Fibroblast of upper back skin (primary cell): ENCODE measurements around the gene LMAN1.

ENCODE experiments used
- DNase-seq: peaks from one replicate; pipeline ENCODE4 v3.0.0-alpha.2; 2013

LMAN1 gene

DNA sequence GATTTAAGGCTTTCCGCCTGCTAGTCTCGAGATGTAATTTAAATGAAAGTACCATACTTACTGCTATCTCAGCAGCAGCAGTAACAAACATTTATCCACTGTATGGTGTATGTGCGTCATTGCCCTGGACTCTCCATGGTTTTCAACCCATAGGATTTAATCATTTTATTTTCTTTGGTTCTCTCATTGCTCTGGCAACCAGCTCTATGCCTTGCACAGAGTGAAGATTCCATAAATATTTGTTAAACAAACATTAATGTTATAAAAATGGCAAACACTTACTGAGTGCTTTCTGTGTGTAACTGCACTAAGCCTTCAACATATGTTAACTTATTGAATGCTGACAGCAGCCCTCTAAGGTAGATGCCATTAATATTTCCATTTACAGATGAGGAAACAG is 1.3 kb upstream of the LMAN1 start:
- no peak for DNase-seq

DNA sequence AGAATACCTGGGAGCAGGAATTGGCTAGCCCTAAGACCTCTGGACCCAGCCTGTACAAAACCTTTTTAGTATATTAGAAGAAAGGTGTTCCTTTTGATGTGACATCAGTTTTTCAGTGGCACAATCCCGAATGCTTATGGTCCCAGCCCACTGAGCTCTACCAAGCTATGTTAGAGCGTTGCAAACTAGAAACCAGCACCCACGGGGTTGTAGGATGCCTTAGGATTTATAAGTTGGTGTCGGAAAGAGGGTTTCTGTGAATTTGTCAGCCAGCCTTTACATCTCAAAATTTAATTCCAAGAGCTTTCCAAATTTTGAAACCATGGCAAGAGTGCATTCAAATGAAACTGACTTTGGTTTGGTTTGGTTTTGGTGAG is 499 bp upstream of the LMAN1 start:
- DNase-seq = no peak

DNA sequence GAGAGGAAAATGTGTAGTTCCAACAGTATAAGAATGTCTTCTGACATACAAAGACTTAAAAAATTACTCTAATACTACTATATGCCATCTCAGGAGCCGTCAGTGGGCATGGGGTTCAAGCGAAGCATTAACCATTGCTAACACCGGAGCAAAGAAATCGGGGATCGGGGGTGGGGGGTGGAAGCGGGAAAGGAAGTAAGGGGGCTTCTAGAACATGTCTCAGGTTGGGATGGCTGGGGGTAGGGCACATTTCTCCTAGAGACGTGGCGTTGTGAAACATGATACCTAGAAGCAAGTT is 702 bp downstream of the LMAN1 start:
- DNase-seq = peak; percentile 72

DNA sequence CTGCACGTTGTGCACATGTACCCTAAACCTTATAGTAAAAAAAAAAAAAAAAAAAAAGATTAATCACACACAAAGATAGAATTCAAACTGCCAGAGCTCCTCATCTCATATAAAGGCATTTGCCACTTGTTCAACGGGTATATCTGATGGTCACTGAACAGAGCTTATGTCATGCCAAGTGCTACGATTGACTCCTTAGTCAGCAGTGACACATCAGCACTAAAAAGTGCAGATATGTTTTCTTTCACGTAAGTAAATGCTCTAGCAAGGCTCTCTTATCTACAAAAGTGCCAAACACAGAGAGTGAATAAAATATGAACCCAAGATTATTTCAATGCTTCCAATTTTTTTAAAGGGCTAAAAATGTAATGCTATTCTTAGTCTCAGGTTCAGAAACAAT is 1.1 kb downstream of the LMAN1 start:
- peak; percentile 65 for DNase-seq

DNA sequence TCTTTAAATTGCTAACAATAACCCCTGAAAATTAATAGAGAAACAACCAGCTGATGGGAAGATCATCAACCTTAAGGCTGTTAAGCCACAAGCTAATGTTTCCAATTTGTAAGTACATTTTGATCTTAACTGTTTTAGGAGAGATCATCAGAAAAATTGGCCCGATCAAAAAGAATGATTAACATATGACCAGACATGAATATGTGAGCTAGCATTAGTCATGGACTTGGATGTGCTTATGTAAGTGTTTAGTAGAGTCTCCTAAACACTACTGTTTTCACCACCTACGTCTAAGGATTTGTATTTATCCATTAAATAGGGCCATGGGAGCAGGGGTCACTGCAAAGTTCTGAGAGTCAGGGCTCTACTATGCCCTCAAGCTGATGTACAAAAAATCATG is 4.3 kb downstream of the LMAN1 start:
- DNase-seq = no peak

DNA sequence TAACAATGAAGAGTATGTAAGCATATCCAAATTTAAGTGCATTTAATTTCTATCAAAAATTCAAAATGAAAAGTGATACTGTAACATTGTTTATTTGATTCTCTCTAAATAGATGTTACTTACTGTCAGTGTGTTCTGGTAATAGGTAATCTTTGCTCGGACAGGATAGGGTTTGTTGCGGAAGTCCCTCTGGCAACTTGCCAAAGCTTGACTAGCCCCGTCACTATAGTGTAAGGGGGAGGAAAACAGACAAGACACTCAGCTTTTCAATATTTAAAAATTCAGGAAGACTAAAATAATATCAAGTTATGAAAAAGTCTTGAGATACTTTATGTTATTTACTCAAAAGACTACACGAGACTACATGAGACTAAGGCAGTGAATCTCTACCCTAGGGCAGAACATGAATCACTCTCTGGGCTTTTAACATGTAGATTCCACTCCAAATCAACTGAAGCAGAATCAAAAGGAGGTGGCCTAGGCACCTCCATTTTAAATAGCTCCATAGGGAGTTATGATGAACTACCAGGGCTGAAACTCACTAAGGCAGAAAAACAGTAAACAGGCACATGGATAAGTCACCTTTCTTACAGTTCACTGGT is 5.9 kb downstream of the LMAN1 start:
- DNase-seq = no peak

DNA sequence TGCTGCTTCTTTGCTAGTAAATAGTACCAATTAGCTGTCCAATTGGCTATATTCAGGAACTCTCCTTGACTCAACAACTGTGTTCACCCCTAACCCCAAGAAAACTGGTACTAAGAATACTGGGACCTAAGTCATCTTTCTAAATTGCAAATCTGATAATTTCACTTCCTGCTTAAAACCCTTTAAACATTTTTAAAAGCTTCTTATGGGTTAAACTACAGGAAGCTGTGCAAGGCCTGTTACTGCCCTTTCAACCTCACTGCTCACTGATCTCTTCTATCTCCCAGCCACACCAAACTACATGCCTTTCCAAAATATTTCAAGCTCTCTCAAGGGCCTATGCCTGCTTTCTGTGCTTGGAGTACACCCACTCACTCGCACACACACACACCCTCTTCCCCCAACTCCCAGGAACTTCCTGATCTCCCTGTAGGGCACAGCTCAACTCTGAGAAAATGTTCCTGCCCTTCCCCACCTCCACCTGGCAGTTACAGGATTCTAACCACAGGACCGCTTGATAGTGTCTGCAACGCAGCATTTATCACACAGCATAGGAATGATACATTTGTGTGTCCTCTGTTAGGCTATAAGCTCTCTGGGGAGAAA is 6.7 kb downstream of the LMAN1 start:
- no peak for DNase-seq

DNA sequence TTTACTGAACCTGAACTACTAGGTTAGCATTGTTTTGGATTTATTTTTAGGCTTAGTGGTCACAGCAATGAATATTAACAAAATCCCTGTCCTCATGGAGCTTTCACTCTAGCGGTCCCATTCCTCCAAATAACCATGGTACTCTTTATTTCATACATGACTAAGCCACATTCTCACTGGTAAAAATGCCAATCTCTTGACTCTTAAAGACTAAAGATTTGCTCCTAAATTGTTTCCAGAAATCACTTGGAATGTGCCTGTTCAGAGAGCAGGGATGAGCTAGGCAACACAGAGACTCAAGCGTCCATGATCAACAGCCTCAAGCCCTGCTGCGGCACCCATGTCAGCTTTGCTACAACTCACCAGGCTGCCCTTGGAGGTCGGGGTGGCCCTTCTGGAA is 13.5 kb downstream of the LMAN1 start:
- DNase-seq = peak; percentile 30

DNA sequence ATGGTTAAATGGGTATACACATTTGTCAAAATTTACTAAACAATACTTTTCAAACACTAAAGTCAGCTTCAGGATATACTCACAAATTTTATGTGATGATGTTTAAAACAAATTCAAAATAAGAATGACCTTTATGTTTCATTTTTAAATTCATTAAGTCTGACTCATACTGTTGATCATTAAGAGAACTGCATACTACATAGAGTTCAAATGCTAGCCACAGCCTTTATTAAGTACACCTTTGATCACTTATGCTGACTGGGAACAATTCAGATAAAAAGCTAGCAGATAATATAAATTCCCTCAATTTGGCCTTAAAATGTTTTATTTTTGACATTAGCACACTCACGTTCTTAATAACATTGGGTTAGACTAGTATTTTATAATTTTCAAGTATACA is 14.1 kb downstream of the LMAN1 start:
- DNase-seq = no peak

DNA sequence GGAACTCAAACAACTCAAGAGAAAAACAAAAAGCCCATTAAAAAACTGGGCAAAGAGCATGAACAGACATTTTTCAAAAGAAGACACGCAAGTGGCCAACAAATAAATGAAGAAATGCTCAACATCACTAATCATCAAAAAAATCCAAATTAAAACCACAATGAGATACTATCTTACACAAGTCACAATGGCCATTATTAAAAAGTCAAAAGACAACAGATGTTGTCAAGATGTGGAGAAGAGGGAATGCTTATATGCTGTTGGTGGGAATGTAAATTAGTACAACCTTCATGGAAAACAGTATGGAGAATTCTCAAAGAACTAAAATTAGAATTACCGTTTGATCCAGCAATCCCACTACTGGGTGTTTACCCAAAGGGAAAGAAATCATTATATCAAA is 15.1 kb downstream of the LMAN1 start:
- peak; percentile 20 for DNase-seq

DNA sequence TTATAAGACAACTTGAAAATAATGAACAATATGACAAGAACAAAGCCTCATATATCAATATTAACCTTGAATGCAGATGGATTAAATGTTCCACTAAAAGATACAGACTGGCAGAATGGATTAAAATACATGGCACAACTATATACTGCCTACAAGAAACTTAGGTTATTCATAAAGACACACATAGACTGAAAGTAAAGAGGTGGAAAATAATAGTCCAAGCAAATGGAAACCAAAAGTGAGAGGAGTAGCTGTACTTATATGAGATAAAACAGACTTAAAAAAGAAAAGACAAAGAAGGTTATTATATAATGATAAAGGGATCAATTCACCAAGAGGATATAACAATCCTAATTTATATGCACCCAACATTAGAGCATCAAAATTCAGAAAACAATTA is 18.2 kb downstream of the LMAN1 start:
- no peak for DNase-seq

DNA sequence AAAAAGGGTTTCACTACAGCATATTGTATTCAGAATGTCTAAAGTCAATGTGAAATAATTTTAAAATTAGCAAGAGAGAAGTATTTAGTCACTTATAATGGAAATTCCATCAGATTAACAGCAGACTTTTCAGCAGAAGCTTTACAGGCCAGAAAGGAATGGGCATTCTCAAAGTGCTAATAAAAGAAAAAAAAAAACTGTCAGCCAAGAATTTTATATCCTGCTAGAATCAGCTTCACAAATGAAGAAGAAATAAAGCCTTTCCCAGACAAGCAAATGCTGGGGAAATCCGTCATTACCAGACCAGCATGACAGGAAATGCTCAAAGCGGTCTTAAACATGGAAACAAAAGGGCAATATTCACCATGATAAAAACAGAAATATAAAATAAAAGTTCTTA is 18.8 kb downstream of the LMAN1 start:
- DNase-seq = no peak

DNA sequence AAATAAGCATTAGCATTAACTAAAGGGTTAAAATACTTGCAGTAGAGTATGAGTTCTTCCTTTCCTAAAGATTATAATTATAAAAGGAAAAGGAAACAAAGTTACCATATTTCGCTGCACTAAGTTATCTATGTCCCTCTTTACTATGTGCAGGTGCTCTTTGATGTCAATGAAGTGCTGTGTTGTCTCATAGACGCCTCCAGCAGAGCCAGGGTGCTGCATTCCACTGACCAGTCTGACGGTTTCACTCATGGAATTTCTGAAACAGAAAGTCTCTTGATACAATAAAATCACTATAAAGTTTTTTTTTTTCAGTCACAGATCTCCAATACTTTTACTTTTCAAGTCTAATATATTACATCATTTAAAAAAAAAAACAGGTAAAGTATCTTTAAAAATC is 26.1 kb downstream of the LMAN1 start:
- no peak for DNase-seq

DNA sequence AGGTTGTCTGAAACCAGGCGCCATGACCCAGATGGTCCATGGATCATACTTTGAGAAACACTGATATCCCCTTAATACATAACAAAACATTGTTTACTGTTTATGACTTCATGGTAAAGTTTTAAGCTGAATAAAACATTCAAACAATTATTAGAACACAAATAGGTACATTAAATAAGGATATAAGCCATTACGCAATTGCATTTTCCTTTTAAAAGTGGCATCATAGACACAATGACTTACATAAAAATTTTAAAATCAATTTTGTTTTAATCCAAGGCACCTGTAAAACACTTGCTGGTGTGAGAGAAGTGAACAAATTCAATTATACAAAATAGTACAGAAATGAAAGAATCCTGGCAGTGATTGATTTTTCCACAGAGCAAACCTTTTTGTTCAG is 30.4 kb downstream of the LMAN1 start:
- DNase-seq = no peak

DNA sequence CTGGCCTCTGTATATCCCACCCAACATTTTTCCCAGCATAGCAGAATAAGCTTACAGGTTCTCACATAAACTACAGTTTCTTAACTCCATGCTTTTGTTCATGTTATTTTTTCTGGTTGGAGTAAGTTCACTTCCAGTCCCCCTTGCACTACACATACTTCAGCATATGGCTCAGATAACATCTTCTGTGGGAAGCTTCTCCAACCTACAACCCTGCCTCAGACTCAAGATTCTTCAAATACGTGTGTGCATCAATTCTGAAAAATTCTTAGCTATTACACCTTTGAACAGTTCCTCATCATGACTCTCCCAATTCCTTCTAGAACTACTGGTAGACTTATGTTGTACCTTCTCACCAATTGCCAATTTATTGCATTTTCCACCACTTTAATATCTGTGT is 33.1 kb downstream of the LMAN1 start:
- no peak for DNase-seq

DNA sequence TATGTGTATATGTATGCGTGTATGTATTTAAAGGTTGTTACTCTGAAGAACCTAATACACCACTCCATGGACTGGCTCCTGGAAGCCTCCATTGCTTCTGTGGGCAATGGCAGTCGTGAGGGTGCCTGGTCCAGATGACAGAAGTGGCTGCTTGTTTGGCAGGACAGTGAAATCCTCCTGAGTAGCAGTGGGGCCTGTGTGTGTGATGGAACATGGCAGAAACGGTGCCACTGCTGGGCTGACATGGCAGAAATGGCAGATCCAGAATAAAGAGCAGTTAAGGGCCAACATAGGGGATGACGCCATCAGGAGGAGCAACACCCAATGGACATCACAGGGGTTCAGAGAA is 34.5 kb downstream of the LMAN1 start:
- DNase-seq = no peak

DNA sequence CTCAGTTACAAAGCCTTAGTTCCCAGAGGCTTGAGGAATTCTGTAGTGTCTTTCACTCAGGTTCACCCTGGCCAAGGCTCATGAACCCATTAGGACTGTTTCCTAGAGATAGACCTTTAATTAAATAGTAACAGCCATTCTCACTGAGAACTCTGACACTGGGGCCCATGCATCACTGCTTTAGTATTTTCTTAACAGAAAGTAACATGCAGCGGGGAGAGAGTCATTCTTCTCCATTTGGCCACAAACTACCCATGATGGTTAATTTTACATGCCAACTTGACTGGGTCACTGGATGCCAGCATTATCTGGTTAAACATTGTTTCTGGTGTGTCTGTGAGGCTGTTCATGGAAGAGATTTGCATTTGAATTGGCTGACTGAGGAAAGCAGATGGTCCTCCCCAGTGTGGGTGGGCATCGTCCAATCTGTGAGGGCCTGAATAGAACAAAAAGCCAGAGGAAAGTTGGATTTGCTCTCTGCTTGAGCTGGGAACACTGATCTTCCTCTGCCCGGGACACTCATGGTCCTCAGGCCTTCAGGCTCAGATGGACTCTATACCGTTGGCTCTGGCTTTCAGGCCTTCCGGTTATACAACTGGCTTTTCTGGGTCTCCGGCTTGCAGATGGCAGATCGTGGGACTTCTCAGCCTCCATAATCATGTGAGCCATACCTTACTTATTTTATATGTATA is 35.0 kb downstream of the LMAN1 start:
- peak; percentile 21 for DNase-seq

DNA sequence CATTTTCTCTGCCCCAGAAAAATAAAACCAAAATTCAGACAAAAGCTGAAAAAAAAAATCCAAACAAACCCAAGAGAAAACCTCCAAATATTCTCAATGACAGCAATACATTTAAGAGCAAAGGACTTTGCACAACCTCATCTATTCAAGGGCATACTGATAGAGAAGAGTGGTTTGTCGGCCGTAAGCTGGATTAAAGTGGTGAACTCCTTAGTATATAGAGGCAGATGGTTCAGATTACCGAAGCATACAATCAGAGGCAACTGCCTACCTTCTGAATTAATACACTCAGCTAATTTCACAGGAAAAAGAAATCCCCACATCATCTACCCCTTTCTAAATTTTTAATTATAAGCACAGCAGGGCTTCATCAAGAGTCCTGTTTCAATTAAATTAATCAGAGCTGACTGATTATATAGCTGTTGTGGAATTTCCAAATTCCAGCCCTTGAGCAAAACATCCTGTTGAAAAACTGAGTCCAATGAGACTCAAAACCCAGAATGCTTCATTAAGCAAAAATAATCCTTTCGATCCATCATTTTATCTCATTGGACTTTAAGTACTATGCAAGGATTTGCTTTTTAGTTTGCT is 40.5 kb downstream of the LMAN1 start, which contains the start of gene CPLX4:
CPLX4 (minus strand) TSS at position 190 of the 591 bp plus-strand sequence; CDS start at position 3, 187 bp downstream.
- no peak for DNase-seq

DNA sequence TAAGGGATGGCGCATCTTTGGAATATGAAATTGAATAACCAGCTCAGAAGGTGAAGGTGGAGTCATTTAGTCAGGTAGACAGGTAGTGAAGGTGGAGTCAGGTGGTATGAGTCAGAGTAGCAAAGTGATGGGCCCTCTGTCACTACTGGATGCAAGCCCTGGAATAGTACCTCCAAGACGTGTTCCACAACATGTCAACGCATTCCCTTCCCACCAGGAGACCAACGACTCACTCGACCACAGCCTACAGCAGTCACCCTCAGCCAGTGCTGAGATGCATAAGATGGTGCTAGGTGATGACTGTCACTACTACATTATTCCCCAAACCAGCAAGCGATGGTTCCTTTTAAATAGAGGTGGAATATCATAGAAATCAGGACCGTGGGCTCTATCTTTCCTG is 47.4 kb downstream of the LMAN1 start:
- peak; percentile 56 for DNase-seq

DNA sequence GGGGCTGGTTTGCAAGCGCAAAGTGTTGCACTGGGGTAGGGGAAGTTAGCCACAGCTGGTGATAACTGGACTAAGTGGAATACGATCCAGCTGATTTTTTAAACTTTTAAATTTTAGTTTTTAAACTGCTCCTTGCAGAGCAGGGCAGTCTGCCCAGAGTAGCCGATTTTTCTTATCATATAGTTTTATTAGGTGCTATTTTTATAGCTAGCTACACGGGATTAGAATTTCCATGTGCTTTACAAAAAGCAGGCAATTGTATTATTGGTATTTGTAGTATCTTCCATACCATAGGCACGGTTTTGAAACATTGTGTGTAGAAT is 50.2 kb downstream of the LMAN1 start:
- no peak for DNase-seq

DNA sequence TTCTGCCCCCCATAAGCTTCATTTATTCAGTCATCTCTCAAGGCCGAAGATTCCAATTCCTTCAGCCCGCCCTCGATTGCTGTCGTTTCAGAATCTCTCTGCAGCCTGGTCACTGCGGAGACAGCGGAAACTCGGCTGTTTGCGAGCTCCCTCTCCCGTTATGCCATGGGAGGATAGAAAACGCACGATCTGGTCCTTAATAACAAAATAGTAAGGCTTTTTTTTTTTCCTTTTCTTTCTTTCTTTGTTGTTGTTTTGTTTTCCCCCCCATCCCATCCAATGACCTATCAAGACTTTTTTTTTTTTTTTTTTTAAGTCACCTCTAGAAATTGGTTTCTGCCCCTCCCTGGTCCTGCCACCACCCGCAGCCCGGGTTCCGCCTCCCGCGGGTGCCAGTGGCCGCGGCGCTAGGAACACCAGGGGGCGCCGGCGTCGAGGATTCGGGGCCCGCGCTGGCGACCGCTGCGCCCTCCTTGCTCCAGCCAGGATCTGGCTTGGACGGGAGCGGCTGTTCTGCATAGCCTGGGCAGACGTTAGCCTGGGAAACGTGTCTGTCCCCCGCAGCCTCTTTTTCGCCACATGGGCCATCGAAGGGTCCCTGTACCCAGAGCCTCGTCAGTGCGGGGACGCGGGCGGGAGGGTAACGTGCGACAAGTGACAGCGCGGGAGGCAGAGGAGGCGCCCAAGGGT is 50.7 kb downstream of the LMAN1 start:
- peak; percentile 50 for DNase-seq

DNA sequence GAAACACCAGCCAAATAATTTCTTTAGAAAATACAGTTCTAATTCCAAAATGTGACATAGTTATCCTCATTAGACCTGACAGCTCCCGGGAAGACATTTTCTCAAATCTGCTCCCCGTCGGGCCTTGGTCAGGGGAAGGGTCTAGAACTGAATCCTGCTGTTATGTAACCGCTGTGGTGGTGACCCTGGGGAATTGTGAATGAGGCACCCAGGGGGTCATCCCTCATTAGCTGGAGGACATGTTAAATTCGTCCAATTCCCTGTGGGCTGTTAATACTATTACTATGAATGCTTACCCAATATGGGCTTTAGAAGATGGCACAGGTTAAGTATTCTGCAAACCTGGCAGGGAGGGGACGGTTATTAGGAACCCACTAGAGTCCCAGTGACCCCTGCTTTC is 52.4 kb downstream of the LMAN1 start:
- no peak for DNase-seq

DNA sequence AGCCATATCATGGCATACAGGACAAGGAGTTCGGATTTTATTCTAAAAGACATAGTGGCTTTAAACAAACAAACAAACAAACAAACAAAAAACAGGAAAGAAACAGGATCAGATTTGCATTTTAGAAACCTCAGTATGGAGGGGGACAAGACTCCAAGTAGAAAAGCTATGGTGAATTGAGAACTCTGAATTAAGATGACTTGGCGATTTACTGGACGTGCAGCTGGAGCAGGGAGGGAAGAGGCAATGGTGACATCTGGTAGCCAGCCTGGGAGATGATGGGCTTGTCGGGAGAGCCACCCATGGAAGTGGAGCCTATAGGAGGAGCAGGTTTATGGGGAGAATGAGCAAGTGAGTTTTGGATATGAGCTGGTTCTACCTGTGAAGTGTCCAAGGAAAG is 53.8 kb downstream of the LMAN1 start:
- no peak for DNase-seq

DNA sequence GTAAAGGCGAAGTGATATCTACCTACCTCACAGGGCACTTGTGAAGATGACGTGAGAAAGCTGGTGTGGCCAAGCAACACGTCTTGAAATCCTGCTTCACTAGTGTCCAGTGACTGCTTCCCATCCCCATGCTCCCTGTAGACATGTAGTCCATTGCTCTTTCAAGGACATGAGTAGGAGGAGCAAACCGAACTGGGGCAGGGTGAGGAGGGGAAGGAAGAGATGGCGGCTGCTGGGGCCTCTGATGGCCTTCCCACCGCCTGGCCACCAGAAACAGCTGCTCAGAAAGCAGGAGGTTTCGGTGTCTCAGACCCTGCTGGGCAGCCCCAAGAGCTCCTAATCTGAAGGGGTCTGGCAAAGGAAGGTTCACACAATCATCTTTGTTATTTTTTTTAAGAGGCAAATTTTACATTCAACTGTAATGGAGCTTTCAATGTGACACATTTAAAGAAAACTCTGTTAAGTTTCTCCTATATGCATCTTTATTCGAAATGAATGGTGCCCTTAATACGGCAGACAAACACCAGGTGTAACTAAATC is 55.3 kb downstream of the LMAN1 start:
- no peak for DNase-seq
